ENCODE results near the gene EPC2.

EPC2 gene

GRCh38 chr2:148604927-148605326 is 39.6 kb upstream of the EPC2 start:
- ChIA-PET POLR2A (no interaction called here), CTCF (no interaction called here)
- TF ChIP-seq ARNT (IDR thresholded peaks at IDR 0.05), result no peak
- TF ChIP-seq LEF1 (IDR thresholded peaks at IDR 0.05; ENCODE audit: borderline replicate concordance), result no peak
- no peak for TF ChIP-seq BHLHE40 (IDR thresholded peaks at IDR 0.05; ENCODE audit: borderline replicate concordance)
- no peak for TF ChIP-seq PKNOX1 (IDR thresholded peaks at IDR 0.05)
- TF ChIP-seq ELF4 (IDR thresholded peaks at IDR 0.05), result no peak
- TF ChIP-seq HDGF (IDR thresholded peaks at IDR 0.05; ENCODE audit: borderline replicate concordance), result no peak
- TF ChIP-seq TARDBP (IDR thresholded peaks at IDR 0.05), result no peak
- no peak for TF ChIP-seq ZNF384 (IDR thresholded peaks at IDR 0.05)
- TF ChIP-seq CTBP1 (IDR thresholded peaks at IDR 0.05; ENCODE audit: borderline replicate concordance), result no peak
- no peak for TF ChIP-seq FOXK2 (IDR thresholded peaks at IDR 0.05)
- no peak for TF ChIP-seq NFRKB (IDR thresholded peaks at IDR 0.05)
- TF ChIP-seq L3MBTL2 (conservative IDR thresholded peaks at IDR 0.05), result no peak
- TF ChIP-seq FOXM1 (IDR thresholded peaks at IDR 0.05; ENCODE audit: borderline replicate concordance), result no peak
- no peak for TF ChIP-seq FOXA1 (IDR thresholded peaks at IDR 0.05)
- TF ChIP-seq SP1 (IDR thresholded peaks at IDR 0.05), result no peak
- TF ChIP-seq SUZ12 (IDR thresholded peaks at IDR 0.05), result no peak
- DNase-seq (ENCODE audit: extremely low spot score), result no peak

DNA sequence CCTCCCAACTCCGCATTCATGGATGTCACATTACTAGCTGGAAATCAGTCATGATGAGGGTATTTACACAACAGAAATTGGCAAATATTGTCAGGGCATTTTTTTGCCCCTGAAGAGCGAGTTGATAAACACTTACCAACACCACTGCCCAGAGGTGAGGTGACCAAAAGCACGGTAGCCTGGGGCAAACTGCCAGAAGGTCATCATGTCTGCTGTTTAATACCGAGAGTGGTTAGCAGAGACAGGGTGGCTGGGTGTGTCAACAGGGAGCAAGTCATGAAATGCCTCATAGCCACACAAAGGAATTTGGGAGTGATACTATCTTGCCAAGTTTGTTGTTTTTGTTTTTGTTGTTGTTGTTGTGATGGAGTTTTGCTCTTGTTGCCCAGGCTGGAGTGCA is 37.0 kb upstream of the EPC2 start:
- ChIA-PET POLR2A (no interaction called here), CTCF (no interaction called here)
- TF ChIP-seq FOXA1 (IDR thresholded peaks at IDR 0.05), result no peak
- TF ChIP-seq SP1 (IDR thresholded peaks at IDR 0.05), result no peak
- TF ChIP-seq ELF4 (IDR thresholded peaks at IDR 0.05), result no peak
- no peak for TF ChIP-seq SUZ12 (IDR thresholded peaks at IDR 0.05)
- TF ChIP-seq L3MBTL2 (conservative IDR thresholded peaks at IDR 0.05), result no peak
- no peak for TF ChIP-seq ARNT (IDR thresholded peaks at IDR 0.05)
- TF ChIP-seq HDGF (IDR thresholded peaks at IDR 0.05; ENCODE audit: borderline replicate concordance), result no peak
- TF ChIP-seq ZNF384 (IDR thresholded peaks at IDR 0.05), result no peak
- no peak for TF ChIP-seq CTBP1 (IDR thresholded peaks at IDR 0.05; ENCODE audit: borderline replicate concordance)
- no peak for TF ChIP-seq PKNOX1 (IDR thresholded peaks at IDR 0.05)
- no peak for DNase-seq (ENCODE audit: extremely low spot score)

GRCh38 chr2:148613231-148614013 is 31.1 kb upstream of the EPC2 start:
- peak; percentile 79 for TF ChIP-seq PKNOX1 (IDR thresholded peaks at IDR 0.05)
- no peak for TF ChIP-seq TARDBP (IDR thresholded peaks at IDR 0.05)
- no peak for DNase-seq (ENCODE audit: extremely low spot score)
- ChIA-PET CTCF (no interaction called here), POLR2A (no interaction called here)

GRCh38 chr2:148614014-148614321 is 30.6 kb upstream of the EPC2 start:
- no peak for DNase-seq (ENCODE audit: extremely low spot score)
- TF ChIP-seq FOXM1 (IDR thresholded peaks at IDR 0.05; ENCODE audit: borderline replicate concordance) (no peak), CTBP1 (IDR thresholded peaks at IDR 0.05; ENCODE audit: borderline replicate concordance) (no peak), NFRKB (IDR thresholded peaks at IDR 0.05) (no peak), HDGF (IDR thresholded peaks at IDR 0.05; ENCODE audit: borderline replicate concordance) (no peak), LEF1 (IDR thresholded peaks at IDR 0.05; ENCODE audit: borderline replicate concordance) (no peak), SUZ12 (IDR thresholded peaks at IDR 0.05) (no peak), PKNOX1 (IDR thresholded peaks at IDR 0.05) (no peak), BHLHE40 (IDR thresholded peaks at IDR 0.05; ENCODE audit: borderline replicate concordance) (no peak)
- ChIA-PET POLR2A (no interaction called here), CTCF (no interaction called here)

- CTCF ChIA-PET, result no interaction called here
- POLR2A ChIA-PET, result interaction anchor here (0.6 to 1.0 kb wide), 2 partner anchors 31 to 32 kb away, joined by 3 read pairs; no protein-coding TSS in a partner anchor
- DNase-seq (ENCODE audit: extremely low spot score), result no peak
- TF ChIP-seq NFRKB (IDR thresholded peaks at IDR 0.05) (no peak), LEF1 (IDR thresholded peaks at IDR 0.05; ENCODE audit: borderline replicate concordance) (no peak), CTBP1 (IDR thresholded peaks at IDR 0.05; ENCODE audit: borderline replicate concordance) (no peak), L3MBTL2 (conservative IDR thresholded peaks at IDR 0.05) (no peak; the same call in 1 of the 2 replicates), ZNF384 (IDR thresholded peaks at IDR 0.05) (no peak), FOXM1 (IDR thresholded peaks at IDR 0.05; ENCODE audit: borderline replicate concordance) (no peak), TARDBP (IDR thresholded peaks at IDR 0.05) (no peak), HDGF (IDR thresholded peaks at IDR 0.05; ENCODE audit: borderline replicate concordance) (no peak), SUZ12 (IDR thresholded peaks at IDR 0.05) (no peak), SP1 (IDR thresholded peaks at IDR 0.05) (no peak), BHLHE40 (IDR thresholded peaks at IDR 0.05; ENCODE audit: borderline replicate concordance) (no peak), FOXK2 (IDR thresholded peaks at IDR 0.05) (no peak), PKNOX1 (IDR thresholded peaks at IDR 0.05) (no peak), ELF4 (IDR thresholded peaks at IDR 0.05) (no peak), ARNT (IDR thresholded peaks at IDR 0.05) (no peak), FOXA1 (IDR thresholded peaks at IDR 0.05) (no peak)
These were observed 30.1 kb upstream of the EPC2 start for GRCh38 chr2:148614322-148615049.
